Hypothalamus (tissue), 51 donors: ENCODE measurements around the gene OBP2A.
"Not testable (repeated sequence)": the region's sequence is repeated elsewhere in the genome, so short reads cannot be mapped to it uniquely, and the experiment has no call there.

Experiments used
- DNase-seq, 51 donors: peaks; one replicate each; lab custom pipeline; 2025; lab: John Stamatoyannopoulos, UW

OBP2A gene

GRCh38 chr9:135549478-135550343, 3.8 kb downstream of the OBP2A start:
- DNase-seq, result not testable (repeated sequence)

GRCh38 chr9:135550344-135550918, 4.5 kb downstream of the OBP2A start:
- DNase-seq, result no peak

GRCh38 chr9:135551031-135551430, 5.1 kb downstream of the OBP2A start:
- DNase-seq, result no peak

- DNase-seq, result no peak
Measured at GRCh38 chr9:135551456-135551855, 5.5 kb downstream of the OBP2A start.

GRCh38 chr9:135552021-135552697, 6.2 kb downstream of the OBP2A start:
- DNase-seq, result no peak

- no peak for DNase-seq
Measured at GRCh38 chr9:135552698-135553171, 6.8 kb downstream of the OBP2A start.

GRCh38 chr9:135554718-135555117, 8.8 kb downstream of the OBP2A start:
- no peak for DNase-seq

GRCh38 chr9:135555203-135555602, 9.3 kb downstream of the OBP2A start:
- no peak for DNase-seq

GRCh38 chr9:135555910-135556309, 10.0 kb downstream of the OBP2A start:
- DNase-seq, result no peak

GRCh38 chr9:135559606-135560005, 13.7 kb downstream of the OBP2A start:
- no peak for DNase-seq

GRCh38 chr9:135561391-135562234, 15.7 kb downstream of the OBP2A start, which contains the start of gene PAEP:
PAEP (plus strand) TSS chr9:135561756.
- no peak for DNase-seq

GRCh38 chr9:135562235-135562745, 16.4 kb downstream of the OBP2A start:
- no peak for DNase-seq

- DNase-seq, result no peak
Measured at GRCh38 chr9:135563039-135563476, 17.1 kb downstream of the OBP2A start.

- no peak for DNase-seq
Measured at GRCh38 chr9:135563858-135564257, 17.9 kb downstream of the OBP2A start.

GRCh38 chr9:135565141-135565628, 19.3 kb downstream of the OBP2A start:
- no peak for DNase-seq

- DNase-seq, result no peak
Measured at GRCh38 chr9:135565636-135566035, 19.7 kb downstream of the OBP2A start.

- DNase-seq, result no peak
Measured at GRCh38 chr9:135566552-135566951, 20.6 kb downstream of the OBP2A start.

GRCh38 chr9:135567311-135567710, 21.4 kb downstream of the OBP2A start:
- DNase-seq, result no peak

GRCh38 chr9:135568026-135568425, 22.1 kb downstream of the OBP2A start:
- no peak for DNase-seq

- DNase-seq, result no peak
Measured at GRCh38 chr9:135570456-135570855, 24.5 kb downstream of the OBP2A start.
